Adipocyte (in vitro differentiated cells): Measurements from ENCODE around the gene BNIP5.
A peak's percentile ranks its signal among the peaks of the same experiment; 100 is the strongest.
"Not testable (repeated sequence)": the region's sequence is repeated elsewhere in the genome, so short reads cannot be mapped to it uniquely, and the experiment has no call there.

Source experiments
- DNase-seq: peaks from one replicate; pipeline ENCODE4 v3.0.0-alpha.2; 2015; ENCODE audit warnings: low read depth
- H3K27me3 ChIP-seq: replicated peaks from 2 replicates; pipeline ENCODE4 v1.7.0; 2013; ENCODE audit warnings: mild to moderate bottlenecking, low read length, moderate library complexity; ENCODE audit not compliant: control insufficient read depth, insufficient read depth
- H3K36me3 ChIP-seq: 2 replicates; pipeline ENCODE4 v1.7.0; 2013; ENCODE audit warnings: low read length, mild to moderate bottlenecking, moderate library complexity; ENCODE audit not compliant: control insufficient read depth, insufficient read depth, severe bottlenecking
- H3K4me1 ChIP-seq: 2 replicates; pipeline ENCODE4 v1.7.0; 2013; ENCODE audit warnings: mild to moderate bottlenecking, low read length, moderate library complexity; ENCODE audit not compliant: control insufficient read depth, insufficient read depth
- H3K4me3 ChIP-seq: 2 replicates; pipeline ENCODE4 v1.7.0; 2013; ENCODE audit warnings: mild to moderate bottlenecking, low read length, moderate library complexity
- H3K9ac ChIP-seq: 2 replicates; pipeline ENCODE4 v1.7.0; 2013; ENCODE audit warnings: mild to moderate bottlenecking, low read length, moderate library complexity
- H3K9me3 ChIP-seq: 2 replicates; pipeline ENCODE4 v1.7.0; 2013; ENCODE audit warnings: mild to moderate bottlenecking, low read length, moderate library complexity; ENCODE audit not compliant: control insufficient read depth

BNIP5 gene

GRCh38 chr6:36364061-36364635 lies 27.5 kb upstream of the BNIP5 start:
- not testable (repeated sequence) for H3K36me3 ChIP-seq, H3K9me3 ChIP-seq, H3K9ac ChIP-seq, H3K27me3 ChIP-seq, DNase-seq, H3K4me3 ChIP-seq
- peaks cover 15% of the 10 kb centered on the region for H3K4me1 ChIP-seq

GRCh38 chr6:36363371-36363752 lies 26.7 kb upstream of the BNIP5 start:
- not testable (repeated sequence) for H3K4me3 ChIP-seq, H3K9ac ChIP-seq, DNase-seq, H3K27me3 ChIP-seq, H3K36me3 ChIP-seq, H3K9me3 ChIP-seq
- peaks cover 15% of the 10 kb centered on the region for H3K4me1 ChIP-seq

GRCh38 chr6:36362551-36363370 lies 26.1 kb upstream of the BNIP5 start:
- H3K36me3 ChIP-seq, result no peaks in the 10 kb centered on the region
- H3K9ac ChIP-seq, result no peak overlapping the region
- H3K4me3 ChIP-seq, result no peak overlapping the region
- H3K4me1 ChIP-seq, result peaks cover 21% of the 10 kb centered on the region
- no peaks in the 10 kb centered on the region for H3K27me3 ChIP-seq
- H3K9me3 ChIP-seq, result no peaks in the 10 kb centered on the region
- DNase-seq, result no peak

- H3K4me1 ChIP-seq, result peaks cover 22% of the 10 kb centered on the region
- H3K9me3 ChIP-seq, result no peaks in the 10 kb centered on the region
- DNase-seq, result no peak
- H3K4me3 ChIP-seq, result no peak overlapping the region
- H3K27me3 ChIP-seq, result no peaks in the 10 kb centered on the region
- peak overlapping the region; percentile 77 for H3K9ac ChIP-seq
- H3K36me3 ChIP-seq, result no peaks in the 10 kb centered on the region
Observed at GRCh38 chr6:36361071-36361470, 24.4 kb upstream of the BNIP5 start.

- peak overlapping the region; percentile 77 for H3K9ac ChIP-seq
- H3K36me3 ChIP-seq, result no peaks in the 10 kb centered on the region
- H3K4me3 ChIP-seq, result no peak overlapping the region
- no peaks in the 10 kb centered on the region for H3K27me3 ChIP-seq
- peak; percentile 94 for DNase-seq
- no peaks in the 10 kb centered on the region for H3K9me3 ChIP-seq
- peaks cover 22% of the 10 kb centered on the region for H3K4me1 ChIP-seq
Observed at GRCh38 chr6:36360241-36361054, 23.8 kb upstream of the BNIP5 start.

GRCh38 chr6:36358226-36358915 lies 21.7 kb upstream of the BNIP5 start:
- H3K9ac ChIP-seq, result no peak overlapping the region
- no peak for DNase-seq

GRCh38 chr6:36357872-36358225 lies 21.2 kb upstream of the BNIP5 start:
- H3K27me3 ChIP-seq, result no peaks in the 10 kb centered on the region
- no peaks in the 10 kb centered on the region for H3K9me3 ChIP-seq
- peaks cover 22% of the 10 kb centered on the region for H3K4me1 ChIP-seq
- no peak overlapping the region for H3K4me3 ChIP-seq
- no peak overlapping the region for H3K9ac ChIP-seq
- no peak for DNase-seq
- no peaks in the 10 kb centered on the region for H3K36me3 ChIP-seq

More at GRCh38 chr6:36358226-36358915, 21.7 kb upstream of the BNIP5 start:
- Histone ChIP-seq H3K4me3 (no peak overlapping the region), H3K9me3 (no peaks in the 10 kb centered on the region), H3K36me3 (no peaks in the 10 kb centered on the region), H3K4me1 (peaks cover 22% of the 10 kb centered on the region), H3K27me3 (no peaks in the 10 kb centered on the region)

- Histone ChIP-seq H3K9ac (no peak overlapping the region), H3K9me3 (no peaks in the 10 kb centered on the region), H3K4me3 (no peak overlapping the region), H3K4me1 (peaks cover 30% of the 10 kb centered on the region), H3K27me3 (no peaks in the 10 kb centered on the region), H3K36me3 (no peaks in the 10 kb centered on the region)
- DNase-seq, result no peak
Observed at GRCh38 chr6:36355819-36356218, 19.1 kb upstream of the BNIP5 start.

GRCh38 chr6:36353411-36353915 lies 16.8 kb upstream of the BNIP5 start:
- Histone ChIP-seq H3K9ac (no peak overlapping the region), H3K36me3 (no peaks in the 10 kb centered on the region), H3K4me1 (peaks cover 24% of the 10 kb centered on the region), H3K9me3 (no peaks in the 10 kb centered on the region), H3K27me3 (no peaks in the 10 kb centered on the region), H3K4me3 (no peak overlapping the region)
- no peak for DNase-seq

GRCh38 chr6:36352477-36353157 lies 15.9 kb upstream of the BNIP5 start:
- no peaks in the 10 kb centered on the region for H3K9me3 ChIP-seq
- H3K27me3 ChIP-seq, result no peaks in the 10 kb centered on the region
- no peak overlapping the region for H3K9ac ChIP-seq
- no peaks in the 10 kb centered on the region for H3K36me3 ChIP-seq
- H3K4me1 ChIP-seq, result peaks cover 21% of the 10 kb centered on the region
- H3K4me3 ChIP-seq, result no peak overlapping the region
- DNase-seq, result no peak
